GM23338 (cell line): ENCODE data around the gene SOX10. TPM values are rescaled to one million over a fixed set of nuclear protein-coding genes. Genes with fewer than 3 reads are reported as not detected.
"Not testable (repeated sequence)": the region's sequence is repeated elsewhere in the genome, so short reads cannot be mapped to it uniquely, and the experiment has no call there.

Source experiments
- ATAC-seq: fragments of 200-7000 bp; cut with Tn5 transposase; 3 replicates; pipeline ENCODE4 v1.9.1; 2020
- DNase-seq: peaks from one replicate; pipeline ENCODE4 v3.0.0-alpha.2; 2015; ENCODE audit warnings: low spot score
- H2AFZ ChIP-seq: fragments of 200-600 bp; sonication (generic); 2 replicates; pipeline ENCODE4 v1.8.0; 2016; ENCODE audit warnings: antibody characterized with exemption, mild to moderate bottlenecking, moderate library complexity
- H3F3A ChIP-seq: fragments of 200-600 bp; sonication (generic); replicated peaks from 2 replicates; pipeline ENCODE4 v1.8.0; 2017; ENCODE audit warnings: antibody characterized with exemption, mixed run types, low read depth
- H3K27ac ChIP-seq: fragments of 200-600 bp; sonication (generic); 2 replicates; pipeline ENCODE4 v1.6.1; 2016; ENCODE audit warnings: low read depth
- H3K27me3 ChIP-seq: fragments of 200-600 bp; sonication (generic); 2 replicates; pipeline ENCODE4 v1.8.0; 2016; ENCODE audit warnings: mild to moderate bottlenecking, mixed run types, moderate library complexity; ENCODE audit not compliant: insufficient read depth
- H3K36me3 ChIP-seq: fragments of 200-600 bp; sonication (generic); 2 replicates; pipeline ENCODE4 v1.8.0; 2016; ENCODE audit warnings: mild to moderate bottlenecking; ENCODE audit not compliant: insufficient read depth
- H3K4me1 ChIP-seq: fragments of 200-600 bp; sonication (generic); 2 replicates; pipeline ENCODE4 v1.8.0; 2016; ENCODE audit warnings: mild to moderate bottlenecking, moderate library complexity; ENCODE audit not compliant: insufficient read depth
- H3K4me2 ChIP-seq: fragments of 200-600 bp; sonication (generic); 2 replicates; pipeline ENCODE4 v1.7.1; 2017; ENCODE audit warnings: mixed run types
- H3K4me3 ChIP-seq: fragments of 200-600 bp; sonication (generic); 2 replicates; pipeline ENCODE4 v1.6.1; 2016; ENCODE audit warnings: mixed run types
- H3K79me2 ChIP-seq: fragments of 200-600 bp; sonication (generic); replicated peaks from 2 replicates; pipeline ENCODE4 v1.8.0; 2017; ENCODE audit warnings: mild to moderate bottlenecking; ENCODE audit not compliant: insufficient read depth
- H3K9me2 ChIP-seq: fragments of 200-600 bp; sonication (generic); 2 replicates; pipeline ENCODE4 v1.8.0; 2017; ENCODE audit not compliant: insufficient read depth
- H4K20me1 ChIP-seq: fragments of 200-600 bp; sonication (generic); replicated peaks from 2 replicates; pipeline ENCODE4 v1.8.0; 2017; ENCODE audit warnings: mild to moderate bottlenecking; ENCODE audit not compliant: insufficient read depth
- H3K27ac Mint-ChIP-seq: 2 replicates; pipeline ENCODE4 v1.8.0; 2020; ENCODE audit warnings: inconsistent platforms, mild to moderate bottlenecking, moderate library complexity, mixed read lengths
- H3K27me3 Mint-ChIP-seq: 3 replicates; pipeline ENCODE4 v1.8.0; 2022; ENCODE audit warnings: low read depth, mild to moderate bottlenecking, moderate library complexity, mixed read lengths, inconsistent platforms; ENCODE audit not compliant: insufficient read depth, poor library complexity
- H3K36me3 Mint-ChIP-seq: 3 replicates; pipeline ENCODE4 v1.8.0; 2021; ENCODE audit warnings: low read depth, mild to moderate bottlenecking, inconsistent platforms, moderate library complexity, mixed read lengths
- H3K4me1 Mint-ChIP-seq: 3 replicates; pipeline ENCODE4 v1.8.0; 2020; ENCODE audit warnings: mild to moderate bottlenecking, inconsistent platforms, mixed read lengths
- H3K4me3 Mint-ChIP-seq: 3 replicates; pipeline ENCODE4 v1.8.0; 2021; ENCODE audit warnings: moderate library complexity, mild to moderate bottlenecking, inconsistent platforms, mixed read lengths
- H3K9me3 Mint-ChIP-seq: 3 replicates; pipeline ENCODE4 v1.8.0; 2020; ENCODE audit warnings: moderate library complexity, mild to moderate bottlenecking, inconsistent platforms, mixed read lengths
- CTCF ChIP-seq, 2 experiments: fragments of 200-600 bp in 1 of 2; sonication (generic) in 1 of 2; conservative IDR thresholded peaks; 2 replicates each; pipeline versions ENCODE4 v1.5.1 to v1.6.1; 2016 to 2017; ENCODE audit warnings: antibody characterized with exemption in 2 of 2, low read depth in 2 of 2, mild to moderate bottlenecking in 2 of 2, moderate library complexity in 1 of 2
- ETS1 ChIP-seq: IDR thresholded peaks from 2 replicates; pipeline ENCODE4 v1.6.1; 2016; ENCODE audit warnings: antibody characterized with exemption
- EZH2phosphoT487 ChIP-seq: fragments of 200-600 bp; sonication (generic); IDR thresholded peaks from one replicate; pipeline ENCODE4 v1.8.1; 2018; ENCODE audit warnings: antibody characterized with exemption; ENCODE audit not compliant: unreplicated experiment
- REST ChIP-seq: IDR thresholded peaks from one replicate; pipeline ENCODE4 v1.6.1; 2018; ENCODE audit warnings: antibody characterized with exemption; ENCODE audit not compliant: unreplicated experiment
- ZNF114 ChIP-seq: fragments of 250-450 bp; sonication (Bioruptor Pico); IDR thresholded peaks from 2 replicates; pipeline ENCODE4 v1.5.0; 2020; ENCODE audit warnings: mild to moderate bottlenecking, moderate library complexity
- polyA plus RNA-seq: library from polyadenylated mRNA; unstranded; fragments of >200 nt; fragmentation: Nextera tagmentation; extraction: Ambion mirVana; gene quantifications from 2 replicates; pipeline ENCODE4 v1.2.1, GENCODE V29; 2016
- total RNA-seq: library from RNA; depleted of rRNA; stranded (reverse); fragments of >200 nt; shearing (Covaris generic); gene quantifications from 2 replicates; pipeline ENCODE4 v1.2.3, GENCODE V29; 2014

The SOX10 gene
- total and polyA plus RNA-seq, 2 experiments from 2014 or later, result 1.1 to 2.1 TPM

GRCh38 chr22:37951305-37951704, 33.0 kb downstream of the SOX10 start (continued):
- no peak for TF ChIP-seq ETS1
- TF ChIP-seq EZH2phosphoT487, result no peak
- no peak for TF ChIP-seq ZNF114 (CRISPR knock-in tag)
- peak; percentile 38 to 45 for TF ChIP-seq CTCF (conservative IDR thresholded peaks at IDR 0.05; ENCODE audit: low read depth in 2 of 2)
- no peak for TF ChIP-seq REST

GRCh38 chr22:37947142-37947795, 37.1 kb downstream of the SOX10 start:
- H3K4me3 ChIP-seq, H3K27me3 ChIP-seq, H3K4me2 ChIP-seq, H3K9me3 Mint-ChIP-seq, H4K20me1 ChIP-seq, H3K27ac Mint-ChIP-seq, ATAC-seq, H3F3A ChIP-seq, H3K79me2 ChIP-seq, H2AFZ ChIP-seq, H3K27ac ChIP-seq, H3K9me2 ChIP-seq, H3K4me3 Mint-ChIP-seq, DNase-seq, H3K27me3 Mint-ChIP-seq, H3K4me1 Mint-ChIP-seq, H3K36me3 Mint-ChIP-seq, H3K4me1 ChIP-seq, H3K36me3 ChIP-seq: not testable (repeated sequence)

GRCh38 chr22:37944423-37944822, 39.9 kb downstream of the SOX10 start:
- not testable (repeated sequence) for H3K4me2 ChIP-seq, H4K20me1 ChIP-seq, DNase-seq, H3K4me3 ChIP-seq, H3K36me3 ChIP-seq, H3K4me1 ChIP-seq, H3K27me3 ChIP-seq, H3K9me2 ChIP-seq, H3K9me3 Mint-ChIP-seq, H3K27me3 Mint-ChIP-seq, H3F3A ChIP-seq, H3K4me3 Mint-ChIP-seq, H3K27ac ChIP-seq, H3K79me2 ChIP-seq, H3K36me3 Mint-ChIP-seq, H3K27ac Mint-ChIP-seq, ATAC-seq, H2AFZ ChIP-seq, H3K4me1 Mint-ChIP-seq
